SIG-M5 (cell line): ENCODE results near the gene KLRC2.
"Not testable (repeated sequence)": the region's sequence is repeated elsewhere in the genome, so short reads cannot be mapped to it uniquely, and the experiment has no call there.

Source experiments
- DNase-seq: peaks from one replicate; lab custom pipeline; 2025; lab: John Stamatoyannopoulos, UW

Gene KLRC2

DNA sequence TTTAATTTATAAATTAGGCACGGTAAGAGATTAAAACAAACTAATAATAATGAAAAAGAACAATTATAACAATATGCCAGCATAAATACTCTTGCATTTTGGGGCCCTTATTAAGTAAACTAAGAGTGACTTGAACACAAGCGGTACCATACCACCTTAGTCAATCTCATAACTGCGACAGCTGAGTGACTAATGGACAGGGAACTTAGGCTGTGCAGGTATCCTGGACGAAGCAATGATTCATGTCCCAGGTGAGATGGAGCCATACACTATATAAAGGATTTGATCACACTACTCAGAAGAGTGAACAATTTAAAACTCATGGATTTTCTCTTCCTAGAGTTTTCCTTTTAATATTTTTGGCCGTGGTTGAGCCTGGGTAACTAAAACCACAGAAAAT, 30.5 kb downstream of the KLRC2 start:
- DNase-seq: no peak

DNA sequence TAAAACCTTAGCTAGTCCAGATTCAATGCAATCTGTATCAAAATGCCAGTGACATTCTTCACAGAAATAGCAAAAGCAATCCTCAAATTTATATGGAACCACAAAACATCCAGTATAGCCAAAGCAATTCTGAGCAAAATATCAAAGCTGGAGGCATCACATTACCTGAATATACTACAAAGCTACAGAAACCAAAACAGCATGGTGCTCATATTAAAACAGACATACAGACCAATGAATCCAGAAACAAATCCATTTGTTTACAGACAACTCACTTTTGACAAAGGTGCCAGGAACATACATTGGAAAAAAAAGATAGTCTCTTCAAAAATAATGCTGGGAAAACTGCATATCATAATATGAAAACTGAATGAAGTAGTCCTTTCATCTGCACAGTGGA, 31.0 kb downstream of the KLRC2 start:
- DNase-seq: no peak

GRCh38 chr12:10400829-10401228, 35.0 kb downstream of the KLRC2 start:
- no peak for DNase-seq

DNA sequence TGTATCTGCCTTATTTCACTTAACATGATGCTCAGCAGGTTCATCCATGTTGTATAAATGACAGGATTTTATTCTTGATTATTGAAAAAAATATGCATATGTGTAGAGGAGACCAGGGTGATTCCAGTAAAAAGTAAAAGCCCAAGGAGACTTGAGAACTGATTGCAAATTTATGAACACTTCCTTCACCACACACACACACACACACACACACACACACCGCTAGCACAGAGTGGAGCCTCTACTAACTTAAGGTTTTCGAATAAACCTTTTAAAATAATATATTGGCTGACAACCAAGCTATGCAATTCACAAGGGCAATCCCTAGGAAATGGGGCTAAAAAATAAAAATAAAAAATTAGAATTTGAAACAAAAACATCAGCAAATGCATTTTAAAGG, 37.6 kb downstream of the KLRC2 start:
- DNase-seq: no peak

GRCh38 chr12:10397296-10397695, 38.5 kb downstream of the KLRC2 start:
- no peak for DNase-seq

- DNase-seq: not testable (repeated sequence)
Observed at GRCh38 chr12:10396176-10396575, 39.6 kb downstream of the KLRC2 start.

DNA sequence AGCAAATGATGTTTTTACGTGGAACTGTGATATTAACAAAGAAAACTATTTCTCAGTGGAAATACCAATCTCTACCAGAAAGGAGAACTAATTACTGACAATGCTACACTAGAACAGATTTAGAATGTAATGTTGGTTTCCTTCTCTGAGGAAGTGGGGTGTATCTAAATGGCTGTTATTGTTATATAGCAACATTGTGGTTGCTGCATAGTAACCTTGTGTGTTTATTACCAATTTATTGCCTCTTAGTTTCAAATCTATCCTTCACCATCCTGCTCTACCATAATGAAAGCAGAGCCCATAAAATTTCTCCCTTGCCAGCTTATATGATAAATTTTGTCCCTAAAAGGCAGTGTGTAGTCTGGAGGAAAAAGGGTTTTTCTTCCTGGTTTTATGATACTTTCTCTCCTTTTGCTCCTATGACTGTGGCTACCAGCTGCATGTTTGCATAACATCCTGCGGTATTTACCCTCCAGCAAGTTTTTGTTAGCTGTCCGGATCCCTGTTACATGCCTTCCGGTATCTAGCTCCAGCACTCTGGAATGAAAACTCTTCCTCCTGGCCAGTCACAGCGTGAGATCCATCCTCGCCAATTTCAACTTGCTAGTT, 40.3 kb downstream of the KLRC2 start:
- DNase-seq: peak; percentile 89

GRCh38 chr12:10394531-10395152, 41.2 kb downstream of the KLRC2 start:
- not testable (repeated sequence) for DNase-seq

DNA sequence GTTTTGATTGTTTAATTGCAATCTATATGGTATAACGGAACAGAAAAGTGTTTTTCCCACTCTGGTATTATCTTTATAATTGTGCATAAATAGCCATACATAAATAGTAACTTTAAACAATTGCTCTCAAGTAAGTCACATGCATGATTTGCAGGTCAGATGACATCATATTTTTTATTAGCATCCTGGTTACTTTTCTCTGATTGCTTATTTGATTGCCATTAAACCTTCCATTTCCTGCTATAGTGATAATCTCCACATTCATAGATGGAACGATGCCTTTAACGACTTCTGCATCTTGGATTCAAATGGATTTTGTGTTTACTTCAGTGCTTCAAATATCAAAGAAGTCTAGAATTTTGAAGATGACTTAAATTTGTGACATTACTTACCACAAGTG, 42.5 kb downstream of the KLRC2 start:
- DNase-seq: no peak

DNA sequence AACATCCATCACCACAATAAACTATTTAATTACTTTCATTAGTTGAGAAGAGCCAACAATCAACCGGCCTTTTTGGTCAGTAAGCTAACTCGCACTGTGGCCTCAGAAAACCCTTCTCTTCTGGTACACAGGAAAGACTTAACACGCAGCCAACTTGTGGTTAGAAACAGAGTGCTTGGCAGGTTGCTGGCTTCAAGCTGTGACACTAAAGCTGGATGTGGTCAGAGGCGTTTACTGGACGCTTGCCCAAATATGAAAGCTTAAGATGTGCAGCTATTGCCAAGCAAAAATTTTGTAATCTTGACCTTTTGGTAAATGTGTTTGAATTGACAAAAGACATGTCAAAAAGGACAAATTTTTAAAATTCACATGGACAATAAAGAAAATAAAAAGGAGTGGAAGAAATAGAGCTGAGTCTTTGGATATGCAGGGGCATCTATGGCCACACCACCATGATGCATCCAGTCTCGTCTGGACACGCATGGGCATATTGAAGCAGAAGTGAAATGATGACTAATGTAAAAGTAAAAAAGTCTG, 43.3 kb downstream of the KLRC2 start:
- peak; percentile 32 for DNase-seq

DNA sequence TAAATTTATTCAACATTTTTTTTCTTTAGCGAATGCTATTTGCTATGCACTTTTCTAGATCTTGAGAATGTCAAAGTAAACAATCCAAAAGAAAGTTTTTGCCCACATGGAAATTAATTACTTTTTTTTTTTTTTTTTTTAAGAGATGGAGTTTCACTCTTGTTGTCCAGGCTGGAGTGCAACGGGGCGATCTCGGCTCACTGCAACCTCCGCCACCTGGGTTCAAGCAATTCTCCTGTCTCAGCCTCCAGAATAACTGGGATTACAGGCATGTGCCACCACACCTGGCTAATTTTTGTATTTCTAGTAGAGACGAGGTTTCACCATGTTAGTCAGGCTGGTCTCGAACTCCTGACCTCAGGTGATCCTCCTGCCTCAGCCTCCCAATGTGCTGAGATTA, 44.8 kb downstream of the KLRC2 start:
- DNase-seq: not testable (repeated sequence)

DNA sequence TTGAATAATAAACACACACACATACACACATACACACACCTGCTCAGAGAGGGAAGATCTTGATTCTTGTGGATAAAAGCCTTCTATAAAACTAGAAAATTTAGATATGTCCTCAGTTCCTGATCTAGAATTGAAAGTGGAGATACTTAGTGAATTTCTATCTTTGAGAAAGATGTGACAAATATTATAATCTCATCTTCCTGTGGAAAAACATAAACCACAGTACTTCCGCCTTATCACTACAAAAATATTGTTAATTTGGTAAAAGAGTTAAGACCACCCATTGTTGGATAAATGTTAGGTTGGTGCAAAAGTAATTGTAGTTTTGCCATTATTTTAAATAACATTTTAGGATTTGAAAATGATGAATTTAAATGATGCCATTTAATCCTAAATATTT, 45.9 kb downstream of the KLRC2 start, which contains the start of gene KLRK1:
TSS of gene KLRK1 (minus strand) at position 138 of the 400 bp plus-strand sequence. CDS start 1,231 bp downstream, outside the sequence.
- DNase-seq: no peak

- no peak for DNase-seq
Observed at GRCh38 chr12:10388624-10389413, 47.0 kb downstream of the KLRC2 start.

GRCh38 chr12:10387498-10387897, 48.3 kb downstream of the KLRC2 start:
- not testable (repeated sequence) for DNase-seq

DNA sequence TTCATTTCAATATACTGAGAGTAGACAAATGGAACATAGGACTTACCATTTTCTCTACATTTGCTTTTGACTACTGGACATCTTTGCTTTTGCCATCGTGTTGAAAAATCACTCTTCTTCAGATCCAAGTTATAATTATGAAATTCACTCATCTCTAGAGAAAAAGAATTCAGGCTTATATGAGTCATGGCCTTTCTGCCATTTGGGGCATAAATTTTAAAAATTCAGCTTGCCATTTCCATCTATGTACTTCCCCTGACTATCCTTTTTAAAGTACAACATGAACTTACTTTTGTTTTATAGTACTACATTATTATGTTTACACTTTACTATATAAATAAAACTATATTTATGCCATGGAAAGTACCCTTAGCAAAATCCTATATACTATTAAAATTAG, 49.0 kb downstream of the KLRC2 start:
- no peak for DNase-seq

GRCh38 chr12:10385166-10385613, 50.6 kb downstream of the KLRC2 start:
- no peak for DNase-seq

- DNase-seq: no peak
Observed at GRCh38 chr12:10384191-10384590, 51.6 kb downstream of the KLRC2 start.

GRCh38 chr12:10381928-10382628, 53.7 kb downstream of the KLRC2 start:
- no peak for DNase-seq
